ENCODE data around the gene ZSWIM4. TPM values are rescaled to one million over a fixed set of nuclear protein-coding genes. Genes with fewer than 3 reads are reported as not detected.
"Not testable (repeated sequence)": the region's sequence is repeated elsewhere in the genome, so short reads cannot be mapped to it uniquely, and the experiment has no call there.

Gene ZSWIM4
- total and polyA plus RNA-seq, 2 experiments from 2014 or later = 5.4 to 42.3 TPM

- peaks cover 43% of the 10 kb centered on the region for H3K36me3 Mint-ChIP-seq (ENCODE audit: low read depth)
- not testable (repeated sequence) for H3K27me3 ChIP-seq (ENCODE audit: insufficient read depth); H3K79me2 ChIP-seq (replicated peaks; ENCODE audit: insufficient read depth); H3K9me3 Mint-ChIP-seq; H3K9me2 ChIP-seq (ENCODE audit: insufficient read depth); H3F3A ChIP-seq (replicated peaks; ENCODE audit: low read depth); H3K36me3 ChIP-seq (ENCODE audit: insufficient read depth); H3K4me2 ChIP-seq; H3K27me3 Mint-ChIP-seq (ENCODE audit: insufficient read depth, low read depth, poor library complexity); H3K27ac Mint-ChIP-seq; DNase-seq (ENCODE audit: low spot score); H3K4me3 ChIP-seq; H3K4me3 Mint-ChIP-seq; ATAC-seq; H2AFZ ChIP-seq; H3K4me1 Mint-ChIP-seq; H4K20me1 ChIP-seq (replicated peaks; ENCODE audit: insufficient read depth); H3K27ac ChIP-seq (ENCODE audit: low read depth); H3K4me1 ChIP-seq (ENCODE audit: insufficient read depth)
Measured at GRCh38 chr19:13753622-13754021, 41.6 kb upstream of the ZSWIM4 start.

GRCh38 chr19:13756210-13756609 is 39.0 kb upstream of the ZSWIM4 start:
- peaks cover 8% of the 10 kb centered on the region; the same call in 1 of the 2 replicates for H3K36me3 ChIP-seq (ENCODE audit: insufficient read depth)
- H3K9me2 ChIP-seq (ENCODE audit: insufficient read depth) = no peaks in the 10 kb centered on the region
- no peaks in the 10 kb centered on the region; the same call in 1 of the 2 replicates for H3F3A ChIP-seq (replicated peaks; ENCODE audit: low read depth)
- H3K4me1 ChIP-seq (ENCODE audit: insufficient read depth) = no peaks in the 10 kb centered on the region
- Mint-ChIP-seq H3K27me3 (ENCODE audit: insufficient read depth, low read depth, poor library complexity) (peaks cover 2% of the 10 kb centered on the region), H3K9me3 (no peaks in the 10 kb centered on the region; the same call in 2 of the 3 replicates), H3K4me3 (no peak overlapping the region), H3K36me3 (ENCODE audit: low read depth) (peaks cover 51% of the 10 kb centered on the region), H3K27ac (no peak overlapping the region), H3K4me1 (no peaks in the 10 kb centered on the region)
- no peak overlapping the region for H3K27ac ChIP-seq (ENCODE audit: low read depth)
- no peak overlapping the region for H3K4me2 ChIP-seq
- ATAC-seq (no peak), DNase-seq (ENCODE audit: low spot score) (no peak)
- H3K4me3 ChIP-seq = no peak overlapping the region
- H3K79me2 ChIP-seq (replicated peaks; ENCODE audit: insufficient read depth) = no peaks in the 10 kb centered on the region
- H4K20me1 ChIP-seq (replicated peaks; ENCODE audit: insufficient read depth) = no peaks in the 10 kb centered on the region
- no peak overlapping the region for H2AFZ ChIP-seq
- no peaks in the 10 kb centered on the region for H3K27me3 ChIP-seq (ENCODE audit: insufficient read depth)
- no peak for TF ChIP-seq STAT1 (IDR thresholded peaks at IDR 0.05; ENCODE audit: unreplicated experiment)
- TF ChIP-seq CTCF (conservative IDR thresholded peaks at IDR 0.05; ENCODE audit: low read depth in 2 of 2) = no peak
- no peak for TF ChIP-seq REST (IDR thresholded peaks at IDR 0.05; ENCODE audit: unreplicated experiment)
- TF ChIP-seq POLR2AphosphoS5 (IDR thresholded peaks at IDR 0.05; ENCODE audit: low read depth) = no peak
- TF ChIP-seq NANOG (IDR thresholded peaks at IDR 0.05; ENCODE audit: borderline replicate concordance) = no peak
- TF ChIP-seq ETS1 (IDR thresholded peaks at IDR 0.05) = no peak
- TF ChIP-seq ZNF462 (CRISPR knock-in tag; IDR thresholded peaks at IDR 0.05) = no peak
- TF ChIP-seq ZNF331 (CRISPR knock-in tag; IDR thresholded peaks at IDR 0.05; ENCODE audit: low read depth) = no peak
- TF ChIP-seq EZH2 (IDR thresholded peaks at IDR 0.05; ENCODE audit: low read depth, unreplicated experiment) = no peak
- TF ChIP-seq ZNF114 (CRISPR knock-in tag; IDR thresholded peaks at IDR 0.05) = no peak

All from GM23338 (cell line).